ENCODE results near the gene OPCML.

Gene OPCML

GRCh38 chr11:132763503-132763902, 768.8 kb downstream of the OPCML start:
- no peaks in the 10 kb centered on the region for H3K36me3 ChIP-seq (ENCODE audit: insufficient read depth, low read length)
- H3K9me2 ChIP-seq (replicated peaks; ENCODE audit: low read depth, low read length) = no peaks in the 10 kb centered on the region
- H2AFZ ChIP-seq (ENCODE audit: low read length) = no peak overlapping the region
- H3K9me3 ChIP-seq (ENCODE audit: insufficient read depth, low read depth, low read length) = 0 out of 2 replicates have a peak, but pooled peaks cover 3% of the 10 kb centered on the region
- H3K27me3 ChIP-seq (ENCODE audit: insufficient read depth, low read length, poor library complexity, severe bottlenecking) = no peaks in the 10 kb centered on the region
- no peaks in the 10 kb centered on the region for H3K4me1 ChIP-seq (ENCODE audit: insufficient read depth, low read length, poor library complexity, severe bottlenecking)
- TF ChIP-seq CTCF (conservative IDR thresholded peaks at IDR 0.05; ENCODE audit: low read length) (no peak), EZH2phosphoT487 (IDR thresholded peaks at IDR 0.05; ENCODE audit: borderline replicate concordance) (no peak)
- H3K4me3 ChIP-seq (ENCODE audit: low read length, poor library complexity, severe bottlenecking) = no peak overlapping the region
- H3K9ac ChIP-seq (ENCODE audit: low read depth, low read length, poor library complexity, severe bottlenecking) = no peak overlapping the region
- H3F3A ChIP-seq (ENCODE audit: low read depth) = no peaks in the 10 kb centered on the region
- no peaks in the 10 kb centered on the region for H4K20me1 ChIP-seq (ENCODE audit: insufficient read depth, low read length, poor library complexity, severe bottlenecking)
- no peak overlapping the region for H3K4me2 ChIP-seq (ENCODE audit: low read depth, low read length, poor library complexity, severe bottlenecking)
- no peaks in the 10 kb centered on the region for H3K79me2 ChIP-seq (ENCODE audit: insufficient read depth, low read length)

GRCh38 chr11:132755934-132756333, 776.4 kb downstream of the OPCML start:
- H2AFZ ChIP-seq (ENCODE audit: low read length) = no peak overlapping the region
- TF ChIP-seq CTCF (conservative IDR thresholded peaks at IDR 0.05; ENCODE audit: low read length) = no peak
- no peaks in the 10 kb centered on the region for H3K9me2 ChIP-seq (replicated peaks; ENCODE audit: low read depth, low read length)
- H4K20me1 ChIP-seq (ENCODE audit: insufficient read depth, low read length, poor library complexity, severe bottlenecking) = no peaks in the 10 kb centered on the region
- no peaks in the 10 kb centered on the region for H3K36me3 ChIP-seq (ENCODE audit: insufficient read depth, low read length)
- H3F3A ChIP-seq (ENCODE audit: low read depth) = no peaks in the 10 kb centered on the region
- no peaks in the 10 kb centered on the region for H3K9me3 ChIP-seq (ENCODE audit: insufficient read depth, low read depth, low read length)
- no peaks in the 10 kb centered on the region for H3K4me1 ChIP-seq (ENCODE audit: insufficient read depth, low read length, poor library complexity, severe bottlenecking)
- H3K9ac ChIP-seq (ENCODE audit: low read depth, low read length, poor library complexity, severe bottlenecking) = no peak overlapping the region
- no peak overlapping the region for H3K4me2 ChIP-seq (ENCODE audit: low read depth, low read length, poor library complexity, severe bottlenecking)
- no peaks in the 10 kb centered on the region for H3K27me3 ChIP-seq (ENCODE audit: insufficient read depth, low read length, poor library complexity, severe bottlenecking)
- no peaks in the 10 kb centered on the region for H3K79me2 ChIP-seq (ENCODE audit: insufficient read depth, low read length)
- H3K4me3 ChIP-seq (ENCODE audit: low read length, poor library complexity, severe bottlenecking) = no peak overlapping the region

GRCh38 chr11:132751516-132752250, 780.6 kb downstream of the OPCML start:
- Histone ChIP-seq H3K79me2 (ENCODE audit: insufficient read depth, low read length) (no peaks in the 10 kb centered on the region), H3F3A (ENCODE audit: low read depth) (no peaks in the 10 kb centered on the region), H3K4me2 (ENCODE audit: low read depth, low read length, poor library complexity, severe bottlenecking) (no peak overlapping the region), H3K9me2 (replicated peaks; ENCODE audit: low read depth, low read length) (no peaks in the 10 kb centered on the region), H3K4me3 (ENCODE audit: low read length, poor library complexity, severe bottlenecking) (no peak overlapping the region), H3K9ac (ENCODE audit: low read depth, low read length, poor library complexity, severe bottlenecking) (no peak overlapping the region), H3K4me1 (ENCODE audit: insufficient read depth, low read length, poor library complexity, severe bottlenecking) (no peaks in the 10 kb centered on the region), H3K9me3 (ENCODE audit: insufficient read depth, low read depth, low read length) (no peaks in the 10 kb centered on the region), H4K20me1 (ENCODE audit: insufficient read depth, low read length, poor library complexity, severe bottlenecking) (no peaks in the 10 kb centered on the region), H2AFZ (ENCODE audit: low read length) (no peak overlapping the region), H3K36me3 (ENCODE audit: insufficient read depth, low read length) (no peaks in the 10 kb centered on the region), H3K27me3 (ENCODE audit: insufficient read depth, low read length, poor library complexity, severe bottlenecking) (no peaks in the 10 kb centered on the region)
- TF ChIP-seq CTCF (conservative IDR thresholded peaks at IDR 0.05; ENCODE audit: low read length) = no peak
